ENCODE data around the gene POLN. TPM values are rescaled to one million over a fixed set of nuclear protein-coding genes. Genes with fewer than 3 reads are reported as not detected.

Gene POLN
- total RNA-seq, 2 experiments from 2014 or later = 4.0 to 4.4 TPM

- H3K9me2 ChIP-seq (ENCODE audit: insufficient read depth, low read length) = no peaks in the 10 kb centered on the region
- H2AFZ ChIP-seq (ENCODE audit: low read length) = no peak overlapping the region
- TF ChIP-seq, protein P1, sequence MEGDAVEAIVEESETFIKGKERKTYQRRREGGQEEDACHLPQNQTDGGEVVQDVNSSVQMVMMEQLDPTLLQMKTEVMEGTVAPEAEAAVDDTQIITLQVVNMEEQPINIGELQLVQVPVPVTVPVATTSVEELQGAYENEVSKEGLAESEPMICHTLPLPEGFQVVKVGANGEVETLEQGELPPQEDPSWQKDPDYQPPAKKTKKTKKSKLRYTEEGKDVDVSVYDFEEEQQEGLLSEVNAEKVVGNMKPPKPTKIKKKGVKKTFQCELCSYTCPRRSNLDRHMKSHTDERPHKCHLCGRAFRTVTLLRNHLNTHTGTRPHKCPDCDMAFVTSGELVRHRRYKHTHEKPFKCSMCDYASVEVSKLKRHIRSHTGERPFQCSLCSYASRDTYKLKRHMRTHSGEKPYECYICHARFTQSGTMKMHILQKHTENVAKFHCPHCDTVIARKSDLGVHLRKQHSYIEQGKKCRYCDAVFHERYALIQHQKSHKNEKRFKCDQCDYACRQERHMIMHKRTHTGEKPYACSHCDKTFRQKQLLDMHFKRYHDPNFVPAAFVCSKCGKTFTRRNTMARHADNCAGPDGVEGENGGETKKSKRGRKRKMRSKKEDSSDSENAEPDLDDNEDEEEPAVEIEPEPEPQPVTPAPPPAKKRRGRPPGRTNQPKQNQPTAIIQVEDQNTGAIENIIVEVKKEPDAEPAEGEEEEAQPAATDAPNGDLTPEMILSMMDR (conservative IDR thresholded peaks at IDR 0.05; ENCODE audit: low read length) = no peak
- no peak for TF ChIP-seq EZH2phosphoT487 (IDR thresholded peaks at IDR 0.05; ENCODE audit: borderline replicate concordance, low read depth, low read length)
- no peak overlapping the region for H3K4me2 ChIP-seq (ENCODE audit: low read length)
- no peaks in the 10 kb centered on the region for H3K36me3 ChIP-seq (ENCODE audit: insufficient read depth, low read length)
- intact Hi-C loops (cut with micrococcal nuclease; ENCODE audit: unreplicated experiment) = no loop called here
- H3K27ac ChIP-seq (ENCODE audit: low read depth, low read length, poor library complexity, severe bottlenecking) = no peak overlapping the region
- no peaks in the 10 kb centered on the region for H4K20me1 ChIP-seq (ENCODE audit: insufficient read depth, low read length)
- BruUV-seq (replicated peaks) = no TSS peak
- ChIA-PET POLR2A (interaction anchor here (0.6 kb wide), 1 partner anchor 56 kb away, joined by 3 read pairs; no protein-coding TSS in a partner anchor), CTCF (ENCODE audit: unreplicated experiment) (interaction anchor here (0.6 kb wide), 1 partner anchor 24 kb away, joined by 4 read pairs; no protein-coding TSS in a partner anchor)
- H3K79me2 ChIP-seq (ENCODE audit: insufficient read depth, low read depth, low read length) = no peaks in the 10 kb centered on the region
- DNase-seq (ENCODE audit: low spot score) = no peak
- no peaks in the 10 kb centered on the region for H3K4me1 ChIP-seq (ENCODE audit: insufficient read depth, low read length, poor library complexity, severe bottlenecking)
- H3K4me3 ChIP-seq (ENCODE audit: low read depth, low read length, poor library complexity, severe bottlenecking) = no peak overlapping the region
- no peaks in the 10 kb centered on the region for H3K9me3 ChIP-seq (ENCODE audit: low read length)
Observed at GRCh38 chr4:2092669-2093053, 149.3 kb downstream of the POLN start.

- Histone ChIP-seq H3K9me3 (ENCODE audit: low read length) (no peaks in the 10 kb centered on the region), H3K36me3 (ENCODE audit: insufficient read depth, low read length) (no peaks in the 10 kb centered on the region), H3K27ac (ENCODE audit: low read depth, low read length, poor library complexity, severe bottlenecking) (no peak overlapping the region), H3K4me2 (ENCODE audit: low read length) (no peak overlapping the region), H3K79me2 (ENCODE audit: insufficient read depth, low read depth, low read length) (no peaks in the 10 kb centered on the region), H2AFZ (ENCODE audit: low read length) (no peak overlapping the region), H3K4me1 (ENCODE audit: insufficient read depth, low read length, poor library complexity, severe bottlenecking) (no peaks in the 10 kb centered on the region), H4K20me1 (ENCODE audit: insufficient read depth, low read length) (no peaks in the 10 kb centered on the region), H3K4me3 (ENCODE audit: low read depth, low read length, poor library complexity, severe bottlenecking) (no peak overlapping the region), H3K9me2 (ENCODE audit: insufficient read depth, low read length) (no peaks in the 10 kb centered on the region)
- DNase-seq (ENCODE audit: low spot score) = no peak
- POLR2A ChIA-PET = interaction anchor here (0.6 kb wide), 1 partner anchor 56 kb away, joined by 3 read pairs; no protein-coding TSS in a partner anchor
- no peak for TF ChIP-seq EZH2phosphoT487 (IDR thresholded peaks at IDR 0.05; ENCODE audit: borderline replicate concordance, low read depth, low read length)
- TF ChIP-seq, protein P1 (conservative IDR thresholded peaks at IDR 0.05; ENCODE audit: low read length) = no peak
- intact Hi-C loops (cut with micrococcal nuclease; ENCODE audit: unreplicated experiment) = no loop called here
- CTCF ChIA-PET (ENCODE audit: unreplicated experiment) = interaction anchor here (0.6 kb wide), 1 partner anchor 24 kb away, joined by 4 read pairs; no protein-coding TSS in a partner anchor
- no TSS peak for BruUV-seq (replicated peaks)
Observed at GRCh38 chr4:2091990-2092668, 149.8 kb downstream of the POLN start.

- Histone ChIP-seq H2AFZ (ENCODE audit: low read length) (no peak overlapping the region), H3K4me1 (ENCODE audit: insufficient read depth, low read length, poor library complexity, severe bottlenecking) (no peaks in the 10 kb centered on the region), H3K36me3 (ENCODE audit: insufficient read depth, low read length) (no peaks in the 10 kb centered on the region), H3K79me2 (ENCODE audit: insufficient read depth, low read depth, low read length) (no peaks in the 10 kb centered on the region), H4K20me1 (ENCODE audit: insufficient read depth, low read length) (no peaks in the 10 kb centered on the region), H3K9me2 (ENCODE audit: insufficient read depth, low read length) (no peaks in the 10 kb centered on the region), H3K27ac (ENCODE audit: low read depth, low read length, poor library complexity, severe bottlenecking) (no peak overlapping the region), H3K9me3 (ENCODE audit: low read length) (no peaks in the 10 kb centered on the region), H3K4me2 (ENCODE audit: low read length) (no peak overlapping the region), H3K4me3 (ENCODE audit: low read depth, low read length, poor library complexity, severe bottlenecking) (no peak overlapping the region)
- TF ChIP-seq, protein P1 (conservative IDR thresholded peaks at IDR 0.05; ENCODE audit: low read length) = no peak
- TF ChIP-seq EZH2phosphoT487 (IDR thresholded peaks at IDR 0.05; ENCODE audit: borderline replicate concordance, low read depth, low read length) = no peak
- no peak for DNase-seq (ENCODE audit: low spot score)
- no TSS peak for BruUV-seq (replicated peaks)
- ChIA-PET CTCF (ENCODE audit: unreplicated experiment) (no interaction called here), POLR2A (no interaction called here)
- intact Hi-C loops (cut with micrococcal nuclease; ENCODE audit: unreplicated experiment) = no loop called here
Observed at GRCh38 chr4:2090642-2091041, 151.3 kb downstream of the POLN start.

Measured in OCI-LY7 (cell line).